Measurements from ENCODE around the gene CDKN2AIP.

The CDKN2AIP gene

GRCh38 chr4:183416879-183417755 is 27.3 kb upstream of the CDKN2AIP start:
- Histone ChIP-seq H3K9me3 (ENCODE audit: low read length) (no peaks in the 10 kb centered on the region), H3K4me1 (ENCODE audit: insufficient read depth, low read length, severe bottlenecking) (no peaks in the 10 kb centered on the region)
- TF ChIP-seq EZH2 (IDR thresholded peaks at IDR 0.05; ENCODE audit: borderline replicate concordance, low read length) = no peak

GRCh38 chr4:183422962-183423631 is 21.3 kb upstream of the CDKN2AIP start:
- Histone ChIP-seq H3K27me3 (ENCODE audit: insufficient read depth, low read length) (no peaks in the 10 kb centered on the region), H3K79me2 (ENCODE audit: insufficient read depth, low read length) (no peaks in the 10 kb centered on the region), H3K36me3 (ENCODE audit: insufficient read depth, low read length) (no peaks in the 10 kb centered on the region), H3K9me2 (ENCODE audit: low read depth, low read length) (no peaks in the 10 kb centered on the region), H3K4me1 (ENCODE audit: insufficient read depth, low read length, severe bottlenecking) (no peaks in the 10 kb centered on the region), H3K27ac (ENCODE audit: low read depth, low read length, poor library complexity, severe bottlenecking) (no peak overlapping the region), H4K20me1 (ENCODE audit: insufficient read depth, low read length) (no peaks in the 10 kb centered on the region), H3K4me3 (ENCODE audit: low read depth, low read length, poor library complexity, severe bottlenecking) (no peak overlapping the region), H3F3A (ENCODE audit: insufficient read depth, low read length) (no peaks in the 10 kb centered on the region), H2AFZ (ENCODE audit: low read length) (no peak overlapping the region), H3K9ac (ENCODE audit: low read length) (no peak overlapping the region), H3K9me3 (ENCODE audit: low read length) (no peaks in the 10 kb centered on the region), H3K4me2 (ENCODE audit: low read length) (no peak overlapping the region)
- TF ChIP-seq EZH2 (IDR thresholded peaks at IDR 0.05; ENCODE audit: borderline replicate concordance, low read length) = no peak
- TF ChIP-seq, protein P1, sequence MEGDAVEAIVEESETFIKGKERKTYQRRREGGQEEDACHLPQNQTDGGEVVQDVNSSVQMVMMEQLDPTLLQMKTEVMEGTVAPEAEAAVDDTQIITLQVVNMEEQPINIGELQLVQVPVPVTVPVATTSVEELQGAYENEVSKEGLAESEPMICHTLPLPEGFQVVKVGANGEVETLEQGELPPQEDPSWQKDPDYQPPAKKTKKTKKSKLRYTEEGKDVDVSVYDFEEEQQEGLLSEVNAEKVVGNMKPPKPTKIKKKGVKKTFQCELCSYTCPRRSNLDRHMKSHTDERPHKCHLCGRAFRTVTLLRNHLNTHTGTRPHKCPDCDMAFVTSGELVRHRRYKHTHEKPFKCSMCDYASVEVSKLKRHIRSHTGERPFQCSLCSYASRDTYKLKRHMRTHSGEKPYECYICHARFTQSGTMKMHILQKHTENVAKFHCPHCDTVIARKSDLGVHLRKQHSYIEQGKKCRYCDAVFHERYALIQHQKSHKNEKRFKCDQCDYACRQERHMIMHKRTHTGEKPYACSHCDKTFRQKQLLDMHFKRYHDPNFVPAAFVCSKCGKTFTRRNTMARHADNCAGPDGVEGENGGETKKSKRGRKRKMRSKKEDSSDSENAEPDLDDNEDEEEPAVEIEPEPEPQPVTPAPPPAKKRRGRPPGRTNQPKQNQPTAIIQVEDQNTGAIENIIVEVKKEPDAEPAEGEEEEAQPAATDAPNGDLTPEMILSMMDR (IDR thresholded peaks at IDR 0.05; ENCODE audit: low read length) = no peak

More at GRCh38 chr4:183416879-183417755, 27.3 kb upstream of the CDKN2AIP start:
- no peaks in the 10 kb centered on the region for H4K20me1 ChIP-seq (ENCODE audit: insufficient read depth, low read length)
- no peak overlapping the region for H3K4me2 ChIP-seq (ENCODE audit: low read length)
- H3K9ac ChIP-seq (ENCODE audit: low read length) = no peak overlapping the region
- H2AFZ ChIP-seq (ENCODE audit: low read length) = no peak overlapping the region
- H3K27ac ChIP-seq (ENCODE audit: low read depth, low read length, poor library complexity, severe bottlenecking) = no peak overlapping the region
- H3F3A ChIP-seq (ENCODE audit: insufficient read depth, low read length) = no peaks in the 10 kb centered on the region
- no peaks in the 10 kb centered on the region for H3K36me3 ChIP-seq (ENCODE audit: insufficient read depth, low read length)
- no peaks in the 10 kb centered on the region for H3K9me2 ChIP-seq (ENCODE audit: low read depth, low read length)
- no peaks in the 10 kb centered on the region for H3K27me3 ChIP-seq (ENCODE audit: insufficient read depth, low read length)
- no peak overlapping the region for H3K4me3 ChIP-seq (ENCODE audit: low read depth, low read length, poor library complexity, severe bottlenecking)
- no peaks in the 10 kb centered on the region for H3K79me2 ChIP-seq (ENCODE audit: insufficient read depth, low read length)

DNA sequence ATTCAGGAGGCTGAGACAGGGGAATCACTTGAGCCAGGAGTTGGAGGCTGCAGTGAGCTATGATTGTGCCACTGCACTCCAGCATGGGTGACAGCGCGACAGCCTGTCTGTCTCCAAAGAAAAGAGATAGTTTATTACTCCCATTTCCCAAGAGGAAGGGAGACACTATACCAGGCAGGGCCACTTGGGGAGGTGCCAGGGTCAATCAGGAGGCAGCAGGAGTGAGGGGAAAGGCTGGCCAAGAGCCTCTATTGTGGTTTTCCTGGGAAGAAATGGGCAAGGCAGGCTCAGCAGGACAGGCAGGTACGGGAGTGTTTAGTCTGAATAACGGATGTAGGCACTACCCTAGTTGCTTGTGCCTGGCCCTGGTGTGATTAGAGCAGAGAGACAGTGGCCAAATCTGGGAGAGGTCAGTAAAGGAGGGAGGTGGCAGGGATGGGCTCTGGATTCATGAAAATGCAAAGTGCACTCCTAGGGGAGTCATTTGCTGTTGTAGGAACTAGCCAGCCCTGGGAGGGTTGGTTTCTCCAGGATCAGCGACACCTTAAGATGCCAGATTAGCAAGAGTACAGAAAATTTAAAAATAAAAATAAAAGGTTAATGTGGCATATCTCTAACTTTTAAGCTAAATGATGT is 20.2 kb upstream of the CDKN2AIP start:
- Histone ChIP-seq H2AFZ (ENCODE audit: low read length) (no peak overlapping the region), H3K36me3 (ENCODE audit: insufficient read depth, low read length) (no peaks in the 10 kb centered on the region), H3K9me2 (ENCODE audit: low read depth, low read length) (no peaks in the 10 kb centered on the region), H3K27ac (ENCODE audit: low read depth, low read length, poor library complexity, severe bottlenecking) (no peak overlapping the region), H3K4me1 (ENCODE audit: insufficient read depth, low read length, severe bottlenecking) (no peaks in the 10 kb centered on the region), H3K9me3 (ENCODE audit: low read length) (no peaks in the 10 kb centered on the region), H3K9ac (ENCODE audit: low read length) (no peak overlapping the region), H3K4me2 (ENCODE audit: low read length) (no peak overlapping the region), H4K20me1 (ENCODE audit: insufficient read depth, low read length) (no peaks in the 10 kb centered on the region), H3K79me2 (ENCODE audit: insufficient read depth, low read length) (no peaks in the 10 kb centered on the region), H3K4me3 (ENCODE audit: low read depth, low read length, poor library complexity, severe bottlenecking) (no peak overlapping the region), H3K27me3 (ENCODE audit: insufficient read depth, low read length) (no peaks in the 10 kb centered on the region), H3F3A (ENCODE audit: insufficient read depth, low read length) (no peaks in the 10 kb centered on the region)
- TF ChIP-seq EZH2 (IDR thresholded peaks at IDR 0.05; ENCODE audit: borderline replicate concordance, low read length) = no peak
- TF ChIP-seq, protein P1 (IDR thresholded peaks at IDR 0.05; ENCODE audit: low read length) = no peak

All from OCI-LY1 (cell line).